BJ (cell line): Measurements from ENCODE around the gene CDC42BPA. TPM values are rescaled to one million over a fixed set of nuclear protein-coding genes. Genes with fewer than 3 reads are reported as not detected.

ENCODE experiments used
- CTCF ChIA-PET: fragments of 350-600 bp; formaldehyde crosslinking; extraction: SDS; loops from one replicate; lab custom pipeline; 2021; ENCODE audit warnings: antibody characterized with exemption, inconsistent platforms; lab: Yijun Ruan, JAX
- POLR2A ChIA-PET: fragments of 300-600 bp; sonication (Branson Sonifier 250); formaldehyde crosslinking; extraction: SDS; loops from one replicate; lab custom pipeline; 2021; ENCODE audit warnings: antibody characterized with exemption; lab: Charles Lee
- DNase-seq: peaks from one replicate; pipeline ENCODE4 v3.0.0-alpha.2; 2011; ENCODE audit warnings: low read depth
- H3K27me3 ChIP-seq: 2 replicates; pipeline ENCODE4 v1.6.0; 2011; ENCODE audit warnings: low read length; ENCODE audit not compliant: control insufficient read depth, insufficient read depth
- H3K36me3 ChIP-seq: 2 replicates; pipeline ENCODE4 v1.5.1; 2011; ENCODE audit warnings: low read length; ENCODE audit not compliant: control insufficient read depth, insufficient read depth
- H3K4me3 ChIP-seq: 2 replicates; pipeline ENCODE4 v1.5.1; 2011; ENCODE audit warnings: low read depth, mild to moderate bottlenecking, control low read depth, low read length
- polyA plus RNA-seq: library from polyadenylated mRNA; depleted of rRNA; stranded (reverse); fragments of >200 nt; gene quantifications from 2 replicates; pipeline ENCODE4 v1.2.3, GENCODE V29; 2011
- TF ChIP-seq, protein P1 (sequence below): IDR thresholded peaks from 2 replicates; pipeline ENCODE4 v1.5.1; 2011; ENCODE audit warnings: low read depth, mild to moderate bottlenecking, control low read depth, inconsistent platforms, low read length, moderate library complexity; ENCODE audit not compliant: insufficient read depth

CDC42BPA gene
- polyA plus RNA-seq, 1 experiment: 17.9 TPM

DNA sequence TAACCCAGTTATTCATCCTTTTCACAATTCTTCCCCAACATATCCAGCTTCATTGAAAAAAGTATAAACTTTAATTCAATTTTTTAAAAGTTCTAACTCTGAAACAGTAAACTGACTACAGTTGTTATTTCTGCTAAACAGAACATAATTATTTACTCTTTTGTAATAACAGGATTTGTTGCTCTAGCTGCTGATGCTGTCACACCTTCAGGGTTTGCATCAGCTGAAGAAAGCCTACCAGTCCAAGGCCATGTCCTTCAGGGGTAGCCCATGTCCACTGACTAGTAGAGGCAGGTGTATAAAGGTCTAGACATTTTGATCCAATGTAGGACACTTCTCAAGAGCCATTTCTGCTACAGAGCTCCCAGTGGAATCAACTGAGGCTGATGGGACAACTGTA lies 107.7 kb downstream of the CDC42BPA start:
- POLR2A ChIA-PET: no interaction called here
- Histone ChIP-seq H3K27me3 (no peaks in the 10 kb centered on the region), H3K4me3 (no peak overlapping the region), H3K36me3 (no peaks in the 10 kb centered on the region)
- no peak for DNase-seq
- CTCF ChIA-PET: interaction anchor here (1.0 kb wide), 1 partner anchor 10 kb away, joined by 3 read pairs; no protein-coding TSS in a partner anchor
- TF ChIP-seq, protein P1, sequence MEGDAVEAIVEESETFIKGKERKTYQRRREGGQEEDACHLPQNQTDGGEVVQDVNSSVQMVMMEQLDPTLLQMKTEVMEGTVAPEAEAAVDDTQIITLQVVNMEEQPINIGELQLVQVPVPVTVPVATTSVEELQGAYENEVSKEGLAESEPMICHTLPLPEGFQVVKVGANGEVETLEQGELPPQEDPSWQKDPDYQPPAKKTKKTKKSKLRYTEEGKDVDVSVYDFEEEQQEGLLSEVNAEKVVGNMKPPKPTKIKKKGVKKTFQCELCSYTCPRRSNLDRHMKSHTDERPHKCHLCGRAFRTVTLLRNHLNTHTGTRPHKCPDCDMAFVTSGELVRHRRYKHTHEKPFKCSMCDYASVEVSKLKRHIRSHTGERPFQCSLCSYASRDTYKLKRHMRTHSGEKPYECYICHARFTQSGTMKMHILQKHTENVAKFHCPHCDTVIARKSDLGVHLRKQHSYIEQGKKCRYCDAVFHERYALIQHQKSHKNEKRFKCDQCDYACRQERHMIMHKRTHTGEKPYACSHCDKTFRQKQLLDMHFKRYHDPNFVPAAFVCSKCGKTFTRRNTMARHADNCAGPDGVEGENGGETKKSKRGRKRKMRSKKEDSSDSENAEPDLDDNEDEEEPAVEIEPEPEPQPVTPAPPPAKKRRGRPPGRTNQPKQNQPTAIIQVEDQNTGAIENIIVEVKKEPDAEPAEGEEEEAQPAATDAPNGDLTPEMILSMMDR: no peak

DNA sequence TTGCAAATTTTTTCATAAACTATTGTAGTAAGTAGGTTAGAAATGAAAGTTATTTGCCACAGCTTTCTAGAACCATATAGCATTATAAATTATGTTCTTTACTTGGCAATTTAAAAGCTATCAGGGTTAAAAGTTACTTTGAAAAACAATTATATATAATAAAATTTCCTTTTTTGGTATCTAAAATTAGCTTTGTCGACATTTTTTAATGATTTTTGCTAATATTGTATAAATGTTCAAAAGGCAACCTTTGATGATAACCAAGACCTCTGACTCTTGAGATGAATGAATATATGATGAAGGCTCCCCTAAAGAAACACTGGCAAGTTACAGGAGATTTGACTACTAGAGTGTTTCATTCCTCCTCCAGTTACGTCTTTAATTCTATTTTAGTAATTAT lies 121.2 kb downstream of the CDC42BPA start:
- no peak overlapping the region for H3K4me3 ChIP-seq
- no peak for DNase-seq
- H3K27me3 ChIP-seq: no peaks in the 10 kb centered on the region
- ChIA-PET CTCF (no interaction called here), POLR2A (no interaction called here)
- no peaks in the 10 kb centered on the region for H3K36me3 ChIP-seq
- TF ChIP-seq, protein P1: no peak

DNA sequence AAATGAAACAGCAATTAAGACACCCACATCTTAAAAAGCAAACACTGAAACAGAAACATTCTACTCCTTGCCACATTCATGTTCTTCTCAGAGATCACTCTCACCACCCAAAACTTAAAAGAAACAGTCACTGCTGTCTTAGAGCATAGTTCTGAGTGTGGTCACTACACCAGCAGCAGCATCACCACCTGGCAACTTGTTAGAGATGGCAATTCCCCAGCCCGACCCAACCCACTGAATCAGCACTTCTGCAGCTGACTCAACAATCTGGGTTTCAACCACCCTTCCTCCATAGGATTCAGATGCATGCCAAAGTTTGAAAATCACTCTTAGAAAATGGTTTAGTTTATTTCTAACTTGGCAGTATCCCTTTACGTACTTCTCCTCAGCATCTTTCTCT lies 126.1 kb downstream of the CDC42BPA start:
- POLR2A ChIA-PET: no interaction called here
- CTCF ChIA-PET: interaction anchor here (1.0 kb wide), 1 partner anchor 9 kb away, joined by 3 read pairs; no protein-coding TSS in a partner anchor
- TF ChIP-seq, protein P1: no peak
- Histone ChIP-seq H3K4me3 (no peak overlapping the region), H3K27me3 (no peaks in the 10 kb centered on the region), H3K36me3 (no peaks in the 10 kb centered on the region)
- DNase-seq: peak; percentile 71

DNA sequence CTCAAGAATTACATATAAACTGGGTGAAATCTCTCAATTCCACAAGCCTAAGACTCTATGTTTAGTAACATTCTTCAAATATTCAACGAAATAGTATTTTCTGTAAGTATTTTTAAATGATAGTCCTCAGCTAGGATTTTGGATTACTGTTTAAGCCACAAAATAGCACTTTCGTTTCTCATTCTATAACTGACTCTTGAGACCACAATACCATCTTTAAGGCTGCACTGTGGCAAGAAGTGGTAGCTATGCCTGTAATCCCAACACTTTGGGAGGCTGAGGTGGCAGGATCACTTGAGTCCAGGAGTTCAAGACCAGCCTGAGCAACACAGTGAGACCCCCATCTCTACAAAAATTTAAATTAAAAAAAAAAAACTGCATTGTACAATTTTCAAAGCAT lies 126.7 kb downstream of the CDC42BPA start:
- TF ChIP-seq, protein P1: no peak
- H3K4me3 ChIP-seq: no peak overlapping the region
- no peak for DNase-seq
- CTCF ChIA-PET: interaction anchor here (1.0 kb wide), 2 partner anchors 9 to 60 kb away, joined by 3 read pairs; no protein-coding TSS in a partner anchor
- POLR2A ChIA-PET: interaction anchor here (0.6 kb wide), 1 partner anchor 120 kb away, joined by 4 read pairs; no protein-coding TSS in a partner anchor
- H3K27me3 ChIP-seq: no peaks in the 10 kb centered on the region
- H3K36me3 ChIP-seq: no peaks in the 10 kb centered on the region

DNA sequence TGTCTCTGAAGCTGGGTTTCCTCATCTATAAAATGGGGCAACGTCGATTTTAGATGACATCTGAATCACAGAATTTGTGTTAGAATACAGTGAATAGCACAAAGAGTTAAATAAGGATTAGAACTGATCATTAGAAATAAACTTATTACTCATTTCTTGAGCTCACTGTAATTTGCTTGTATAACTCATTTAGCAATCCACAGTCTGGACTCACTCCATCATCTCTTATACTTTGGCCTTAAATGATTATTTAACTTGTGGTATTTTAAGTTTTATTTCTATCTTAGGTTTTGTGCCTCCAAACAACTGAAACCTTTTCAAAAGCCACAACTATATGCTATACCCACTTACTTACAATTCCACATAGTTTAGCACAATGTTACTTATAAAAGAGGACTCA lies 128.0 kb downstream of the CDC42BPA start:
- H3K4me3 ChIP-seq: no peak overlapping the region
- ChIA-PET CTCF (interaction anchor here (1.0 kb wide), 1 partner anchor 13 kb away, joined by 3 read pairs; no protein-coding TSS in a partner anchor), POLR2A (no interaction called here)
- H3K36me3 ChIP-seq: no peaks in the 10 kb centered on the region
- TF ChIP-seq, protein P1: no peak
- no peaks in the 10 kb centered on the region for H3K27me3 ChIP-seq
- no peak for DNase-seq
